ENCODE results near the gene BRIP1. TPM values are rescaled to one million over a fixed set of nuclear protein-coding genes. Genes with fewer than 3 reads are reported as not detected.
"Not testable (repeated sequence)": the region's sequence is repeated elsewhere in the genome, so short reads cannot be mapped to it uniquely, and the experiment has no call there.

Gene BRIP1
- total RNA-seq, 2 donors from 2014 or later = 19.0 to 21.7 TPM

DNA sequence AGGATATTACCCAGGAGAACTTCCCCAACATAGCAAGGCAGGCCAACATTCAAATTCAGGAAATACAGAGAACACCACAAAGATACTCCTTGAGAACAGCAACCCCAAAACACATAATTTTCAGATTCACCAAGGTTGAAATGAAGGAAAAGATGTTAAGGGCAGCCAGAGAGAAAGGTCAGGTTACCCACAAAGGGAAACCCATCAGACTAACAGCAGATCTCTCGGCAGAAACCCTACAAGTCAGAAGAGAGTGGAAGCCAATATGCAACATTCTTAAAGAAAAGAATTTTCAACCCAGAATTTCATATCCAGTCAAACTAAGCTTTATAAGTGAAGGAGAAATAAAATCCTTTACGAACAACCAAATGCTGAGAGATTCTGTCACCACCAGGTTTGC lies 188.7 kb downstream of the BRIP1 start:
- not testable (repeated sequence) for H3K9me3 Mint-ChIP-seq; H3K36me3 Mint-ChIP-seq (ENCODE audit: low read depth); H3K27ac Mint-ChIP-seq; H3K4me3 Mint-ChIP-seq; H3K27me3 Mint-ChIP-seq; H3K4me1 Mint-ChIP-seq; ATAC-seq (replicated peaks)

DNA sequence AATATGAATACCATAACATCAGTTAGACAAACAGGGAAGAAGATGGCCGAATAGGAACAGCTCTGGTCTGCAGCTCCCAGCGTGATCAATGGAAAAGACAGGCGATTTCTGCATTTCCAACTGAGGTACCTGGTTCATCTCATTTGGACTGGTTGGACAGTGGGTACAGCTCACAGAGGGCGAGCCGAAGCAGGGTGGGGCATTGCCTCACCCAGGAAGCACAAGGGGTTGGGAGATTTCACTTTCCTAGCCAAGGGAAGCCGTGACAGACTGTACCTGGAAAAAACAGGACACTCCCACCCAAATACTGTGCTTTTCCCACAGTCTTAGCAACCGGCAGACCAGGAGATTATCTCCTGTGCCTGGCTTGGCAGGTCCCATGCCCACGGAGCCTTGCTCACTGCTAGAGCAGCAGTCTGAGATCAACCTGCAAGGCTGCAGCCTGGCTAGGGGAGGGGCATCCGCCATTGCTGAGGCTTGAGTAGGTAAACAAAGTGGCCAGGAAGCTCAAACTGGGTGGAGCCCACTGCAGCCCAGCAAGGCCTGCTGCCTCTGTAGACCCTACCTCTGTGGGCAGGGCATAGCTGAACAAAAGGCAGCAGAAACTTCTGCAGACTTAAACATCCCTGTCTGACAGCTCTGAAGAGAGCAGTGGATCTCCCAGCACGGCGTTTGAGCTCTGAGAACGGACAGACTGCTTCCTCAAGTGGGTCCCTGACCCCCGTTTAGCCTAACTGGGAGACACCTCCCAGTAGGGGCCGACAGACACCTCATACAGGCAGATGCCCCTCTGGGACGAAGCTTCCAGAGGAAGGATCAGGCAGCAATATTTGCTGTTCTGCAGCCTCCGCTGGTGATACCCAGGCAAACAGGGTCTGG lies 190.1 kb downstream of the BRIP1 start:
- not testable (repeated sequence) for H3K4me1 Mint-ChIP-seq; ATAC-seq (replicated peaks); H3K36me3 Mint-ChIP-seq (ENCODE audit: low read depth); H3K4me3 Mint-ChIP-seq; H3K27ac Mint-ChIP-seq; H3K27me3 Mint-ChIP-seq; H3K9me3 Mint-ChIP-seq

DNA sequence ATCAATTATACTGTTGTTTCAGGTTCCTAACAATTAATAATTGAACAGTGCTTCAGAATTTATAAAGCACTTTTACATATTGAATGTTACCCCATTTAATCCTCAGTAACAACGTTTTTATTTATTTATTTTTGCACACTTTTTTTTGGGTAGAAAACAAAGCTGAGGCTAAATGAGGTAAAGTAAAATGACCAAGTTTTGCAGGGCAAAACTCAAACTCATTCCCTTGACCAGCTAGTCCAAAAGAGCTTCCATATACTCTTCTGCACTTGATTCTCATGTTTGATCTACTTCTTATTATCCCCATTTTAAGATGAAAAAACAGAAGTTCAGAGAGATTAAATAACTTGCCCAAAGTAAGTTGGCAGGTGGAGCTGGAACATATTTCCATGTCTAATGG lies 191.2 kb downstream of the BRIP1 start:
- Mint-ChIP-seq H3K4me3 (no peak overlapping the region), H3K4me1 (peaks cover 4% of the 10 kb centered on the region), H3K9me3 (peaks cover 3% of the 10 kb centered on the region), H3K36me3 (ENCODE audit: low read depth) (no peaks in the 10 kb centered on the region), H3K27ac (no peak overlapping the region), H3K27me3 (peaks cover 8% of the 10 kb centered on the region)
- ATAC-seq (replicated peaks) = no peak

DNA sequence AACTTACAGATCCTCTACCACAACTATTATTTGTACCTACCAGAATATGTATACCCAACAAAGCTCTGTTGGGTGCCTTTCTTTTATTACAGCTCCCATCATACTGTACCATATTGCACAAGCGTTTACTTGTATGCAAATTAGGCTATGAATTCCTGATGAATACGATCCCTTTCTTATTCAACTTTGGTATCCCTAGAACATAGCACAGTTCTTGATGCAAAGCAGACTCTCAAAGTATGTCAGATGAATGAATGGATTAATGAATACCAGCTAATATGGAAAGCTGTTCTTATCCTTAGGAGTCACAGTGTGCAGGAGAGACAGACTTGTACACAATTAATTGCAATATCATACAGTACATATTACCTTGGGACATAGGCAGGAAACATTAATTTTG lies 192.6 kb downstream of the BRIP1 start:
- no peak for ATAC-seq (replicated peaks)
- no peak overlapping the region for H3K27ac Mint-ChIP-seq

DNA sequence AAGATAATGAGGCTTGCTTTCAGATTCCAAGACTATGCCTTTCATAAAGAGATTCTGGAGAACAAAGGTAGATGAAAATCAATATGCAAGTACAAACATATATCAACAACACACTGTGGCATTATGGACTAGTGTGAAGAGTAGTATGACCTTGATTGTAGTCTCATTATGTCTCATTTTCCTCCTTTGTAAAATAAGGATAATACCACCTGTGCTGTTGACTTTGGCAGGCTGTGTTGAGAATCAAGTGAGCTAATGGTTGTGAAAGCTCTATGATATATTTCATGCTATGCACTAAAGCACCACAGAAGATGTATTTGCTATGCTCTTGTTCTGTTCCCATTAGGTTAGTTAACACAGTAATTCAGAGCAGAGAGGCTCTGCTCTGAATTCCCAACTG lies 193.8 kb downstream of the BRIP1 start:
- Mint-ChIP-seq H3K27me3 (peaks cover 22% of the 10 kb centered on the region), H3K4me3 (no peak overlapping the region), H3K4me1 (no peaks in the 10 kb centered on the region), H3K9me3 (peaks cover 3% of the 10 kb centered on the region), H3K36me3 (ENCODE audit: low read depth) (no peaks in the 10 kb centered on the region), H3K27ac (no peak overlapping the region)
- no peak for ATAC-seq (replicated peaks)

More for the DNA sequence above, 192.6 kb downstream of the BRIP1 start:
- H3K36me3 Mint-ChIP-seq (ENCODE audit: low read depth) = no peaks in the 10 kb centered on the region
- peaks cover 2% of the 10 kb centered on the region for H3K4me1 Mint-ChIP-seq
- peaks cover 3% of the 10 kb centered on the region for H3K9me3 Mint-ChIP-seq
- peaks cover 11% of the 10 kb centered on the region for H3K27me3 Mint-ChIP-seq
- H3K4me3 Mint-ChIP-seq = no peak overlapping the region

GRCh38 chr17:61668486-61668885 lies 194.8 kb downstream of the BRIP1 start:
- no peaks in the 10 kb centered on the region for H3K9me3 Mint-ChIP-seq
- H3K27me3 Mint-ChIP-seq = peaks cover 19% of the 10 kb centered on the region
- no peak overlapping the region for H3K4me3 Mint-ChIP-seq
- no peaks in the 10 kb centered on the region for H3K36me3 Mint-ChIP-seq (ENCODE audit: low read depth)
- no peaks in the 10 kb centered on the region for H3K4me1 Mint-ChIP-seq
- no peak for ATAC-seq (replicated peaks)
- no peak overlapping the region for H3K27ac Mint-ChIP-seq

- not testable (repeated sequence) for H3K4me3 Mint-ChIP-seq; H3K9me3 Mint-ChIP-seq; ATAC-seq (replicated peaks); H3K27ac Mint-ChIP-seq; H3K36me3 Mint-ChIP-seq (ENCODE audit: low read depth); H3K4me1 Mint-ChIP-seq
- peaks cover 29% of the 10 kb centered on the region for H3K27me3 Mint-ChIP-seq
Observed at GRCh38 chr17:61666406-61667088, 196.8 kb downstream of the BRIP1 start.

GRCh38 chr17:61663310-61663709 lies 200.0 kb downstream of the BRIP1 start:
- no peak for ATAC-seq (replicated peaks)
- Mint-ChIP-seq H3K27me3 (peaks cover 28% of the 10 kb centered on the region), H3K9me3 (no peaks in the 10 kb centered on the region), H3K4me3 (no peak overlapping the region), H3K4me1 (no peaks in the 10 kb centered on the region), H3K27ac (no peak overlapping the region), H3K36me3 (ENCODE audit: low read depth) (no peaks in the 10 kb centered on the region)

- no peaks in the 10 kb centered on the region for H3K4me1 Mint-ChIP-seq
- no peak for ATAC-seq (replicated peaks)
- peaks cover 28% of the 10 kb centered on the region for H3K27me3 Mint-ChIP-seq
- no peak overlapping the region for H3K4me3 Mint-ChIP-seq
- H3K36me3 Mint-ChIP-seq (ENCODE audit: low read depth) = no peaks in the 10 kb centered on the region
- no peaks in the 10 kb centered on the region for H3K9me3 Mint-ChIP-seq
- no peak overlapping the region for H3K27ac Mint-ChIP-seq
Observed at GRCh38 chr17:61662741-61663140, 200.6 kb downstream of the BRIP1 start.

GRCh38 chr17:61662186-61662585 lies 201.1 kb downstream of the BRIP1 start:
- Mint-ChIP-seq H3K36me3 (ENCODE audit: low read depth) (no peaks in the 10 kb centered on the region), H3K4me1 (no peaks in the 10 kb centered on the region), H3K27ac (no peak overlapping the region), H3K9me3 (no peaks in the 10 kb centered on the region), H3K27me3 (peaks cover 28% of the 10 kb centered on the region), H3K4me3 (no peak overlapping the region)
- ATAC-seq (replicated peaks) = no peak

DNA sequence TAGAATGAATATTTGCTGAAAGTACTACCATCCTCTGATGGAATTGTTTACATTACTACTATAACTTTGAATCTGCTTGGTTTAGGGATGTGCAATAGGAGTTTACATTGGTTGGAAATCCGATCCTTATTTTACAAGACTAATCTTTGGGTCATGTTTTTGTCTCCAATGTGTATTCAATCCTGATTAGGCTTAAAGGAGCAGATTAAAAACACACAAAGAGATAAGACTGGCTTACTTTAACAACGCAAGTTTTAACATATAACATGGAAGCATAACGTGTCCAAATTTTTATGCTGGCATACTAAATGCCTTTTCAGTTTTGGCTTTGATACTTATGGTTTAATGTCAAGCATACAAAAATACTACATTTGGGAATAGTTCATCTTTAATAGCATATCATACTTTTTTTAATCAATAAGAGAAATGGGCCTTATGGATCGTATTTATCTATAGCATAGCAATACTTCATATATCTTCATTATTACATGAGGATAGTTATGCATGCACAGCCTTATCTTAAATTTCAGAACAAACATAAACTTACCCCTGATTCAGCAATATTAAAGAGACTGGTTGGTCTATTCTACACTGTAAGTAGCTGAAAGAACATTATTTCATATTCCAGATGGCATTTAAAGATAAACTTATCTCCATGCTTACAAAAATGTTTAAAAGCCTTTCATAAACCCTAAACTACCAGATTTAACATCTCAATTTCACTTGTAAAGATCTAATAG lies 202.4 kb downstream of the BRIP1 start:
- no peak overlapping the region for H3K27ac Mint-ChIP-seq
- H3K4me1 Mint-ChIP-seq = no peaks in the 10 kb centered on the region
- no peak overlapping the region for H3K4me3 Mint-ChIP-seq
- peaks cover 25% of the 10 kb centered on the region for H3K27me3 Mint-ChIP-seq
- no peaks in the 10 kb centered on the region for H3K9me3 Mint-ChIP-seq
- no peaks in the 10 kb centered on the region for H3K36me3 Mint-ChIP-seq (ENCODE audit: low read depth)
- no peak for ATAC-seq (replicated peaks)

- no peak overlapping the region for H3K4me3 Mint-ChIP-seq
- ATAC-seq (replicated peaks) = no peak
- no peaks in the 10 kb centered on the region for H3K9me3 Mint-ChIP-seq
- H3K27ac Mint-ChIP-seq = no peak overlapping the region
- peaks cover 13% of the 10 kb centered on the region for H3K27me3 Mint-ChIP-seq
- no peaks in the 10 kb centered on the region for H3K4me1 Mint-ChIP-seq
- no peaks in the 10 kb centered on the region for H3K36me3 Mint-ChIP-seq (ENCODE audit: low read depth)
Observed at GRCh38 chr17:61659437-61659836, 203.9 kb downstream of the BRIP1 start.

GRCh38 chr17:61658183-61658582 lies 205.1 kb downstream of the BRIP1 start:
- Mint-ChIP-seq H3K9me3 (no peaks in the 10 kb centered on the region), H3K27ac (no peak overlapping the region), H3K4me3 (no peak overlapping the region), H3K27me3 (peaks cover 15% of the 10 kb centered on the region), H3K36me3 (ENCODE audit: low read depth) (no peaks in the 10 kb centered on the region), H3K4me1 (no peaks in the 10 kb centered on the region)
- no peak for ATAC-seq (replicated peaks)

GRCh38 chr17:61657338-61657737 lies 206.0 kb downstream of the BRIP1 start:
- H3K4me3 Mint-ChIP-seq = no peak overlapping the region
- H3K27me3 Mint-ChIP-seq = peaks cover 10% of the 10 kb centered on the region
- no peak overlapping the region for H3K27ac Mint-ChIP-seq
- H3K9me3 Mint-ChIP-seq = no peaks in the 10 kb centered on the region
- H3K4me1 Mint-ChIP-seq = no peaks in the 10 kb centered on the region
- ATAC-seq (replicated peaks) = no peak
- H3K36me3 Mint-ChIP-seq (ENCODE audit: low read depth) = no peaks in the 10 kb centered on the region
